MCF 10A (cell line): ENCODE data around the gene PNLIPRP3. TPM values are rescaled to one million over a fixed set of nuclear protein-coding genes. Genes with fewer than 3 reads are reported as not detected.

Experiments
- BruUV-seq: library from RNA; stranded (reverse); fragments of 400-500 nt; replicated peaks from 2 replicates; lab custom pipeline; 2021; lab: Mats Ljungman, UMichigan
- CTCF ChIA-PET: fragments of 300-600 bp; sonication (Branson Sonifier 250); formaldehyde crosslinking; extraction: SDS; loops from one replicate; lab custom pipeline; 2021; ENCODE audit warnings: antibody characterized with exemption, inconsistent platforms; lab: Yijun Ruan, JAX
- POLR2A ChIA-PET: fragments of 300-600, 350-650 bp; sonication (Branson Sonifier 250); formaldehyde crosslinking; extraction: SDS; loops from one replicate; lab custom pipeline; 2020; ENCODE audit warnings: antibody characterized with exemption, inconsistent platforms; lab: Yijun Ruan, JAX
- DNase-seq: peaks from one replicate; pipeline ENCODE4 v3.0.0-alpha.2; 2018; ENCODE audit not compliant: unreplicated experiment
- H3K27ac Mint-ChIP-seq: one replicate; pipeline ENCODE4 v1.8.0; 2022; ENCODE audit warnings: mild to moderate bottlenecking, low read depth, mixed read lengths; ENCODE audit not compliant: unreplicated experiment
- H3K27me3 Mint-ChIP-seq: one replicate; pipeline ENCODE4 v1.8.0; 2022; ENCODE audit warnings: mixed read lengths; ENCODE audit not compliant: insufficient read depth, unreplicated experiment
- H3K36me3 Mint-ChIP-seq: one replicate; pipeline ENCODE4 v1.8.0; 2022; ENCODE audit warnings: mild to moderate bottlenecking, moderate library complexity, mixed read lengths; ENCODE audit not compliant: insufficient read depth, unreplicated experiment
- H3K4me1 Mint-ChIP-seq: one replicate; pipeline ENCODE4 v1.8.0; 2022; ENCODE audit warnings: mixed read lengths; ENCODE audit not compliant: insufficient read depth, unreplicated experiment
- H3K4me3 Mint-ChIP-seq: one replicate; pipeline ENCODE4 v1.8.0; 2022; ENCODE audit warnings: mild to moderate bottlenecking, moderate library complexity, mixed read lengths; ENCODE audit not compliant: unreplicated experiment
- H3K9me3 Mint-ChIP-seq: one replicate; pipeline ENCODE4 v1.8.0; 2022; ENCODE audit warnings: mixed read lengths; ENCODE audit not compliant: unreplicated experiment
- CTCF ChIP-seq: fragments of 200-600 bp; IDR thresholded peaks from one replicate; pipeline ENCODE4 v1.8.0; 2022; ENCODE audit warnings: antibody characterized with exemption, mild to moderate bottlenecking; ENCODE audit not compliant: unreplicated experiment
- intact Hi-C: fragments of 100-400 bp; cut with micrococcal nuclease; formaldehyde crosslinking; loops from 2 replicates; pipeline ENCODE4 v1.14.1; 2022
- total RNA-seq: library from RNA; stranded (reverse); gene quantifications from 2 replicates; pipeline ENCODE4 v1.2.3, GENCODE V29; 2022

PNLIPRP3 gene
- total RNA-seq, 1 experiment from 2014 or later: 9.5 TPM

- BruUV-seq: no TSS peak
- DNase-seq: peak; percentile 58
- peak overlapping the region; percentile 54 for H3K27ac Mint-ChIP-seq
- ChIA-PET POLR2A (interaction anchor here (1.2 kb wide), 1 partner anchor 20 kb away, joined by 3 read pairs; no protein-coding TSS in a partner anchor), CTCF (interaction anchor here (0.6 to 1.0 kb wide), 4 partner anchors 10 to 387 kb away, joined by 3 to 5 read pairs (median 4); no protein-coding TSS in a partner anchor)
- no peak overlapping the region for H3K4me3 Mint-ChIP-seq
- intact Hi-C loops: loop anchor here (2.0 to 5.0 kb wide), 3 partner anchors 20 to 316 kb away; no protein-coding TSS in a partner anchor
- peak; percentile 46 for TF ChIP-seq CTCF
- H3K9me3 Mint-ChIP-seq: no peaks in the 10 kb centered on the region
- H3K36me3 Mint-ChIP-seq: peaks cover 62% of the 10 kb centered on the region
- H3K4me1 Mint-ChIP-seq: peaks cover 10% of the 10 kb centered on the region
- no peaks in the 10 kb centered on the region for H3K27me3 Mint-ChIP-seq
Observed at GRCh38 chr10:116470768-116471415, 43.2 kb downstream of the PNLIPRP3 start.

- ChIA-PET CTCF (no interaction called here), POLR2A (no interaction called here)
- H3K9me3 Mint-ChIP-seq: no peaks in the 10 kb centered on the region
- H3K27ac Mint-ChIP-seq: no peak overlapping the region
- DNase-seq: no peak
- peaks cover 10% of the 10 kb centered on the region for H3K4me1 Mint-ChIP-seq
- intact Hi-C loops: loop anchor here (5.0 kb wide), 1 partner anchor 314 kb away; no protein-coding TSS in a partner anchor
- BruUV-seq: no TSS peak
- H3K27me3 Mint-ChIP-seq: no peaks in the 10 kb centered on the region
- peaks cover 70% of the 10 kb centered on the region for H3K36me3 Mint-ChIP-seq
- H3K4me3 Mint-ChIP-seq: no peak overlapping the region
- no peak for TF ChIP-seq CTCF
Observed at GRCh38 chr10:116472891-116473290, 45.2 kb downstream of the PNLIPRP3 start.

GRCh38 chr10:116475866-116476265 is 48.2 kb downstream of the PNLIPRP3 start:
- CTCF ChIA-PET: interaction anchor here (0.9 to 1.0 kb wide), 4 partner anchors 15 to 46 kb away, joined by 3 to 6 read pairs (median 4); no protein-coding TSS in a partner anchor

More at GRCh38 chr10:116475866-116476265, 48.2 kb downstream of the PNLIPRP3 start:
- POLR2A ChIA-PET: no interaction called here
- Mint-ChIP-seq H3K4me3 (no peak overlapping the region), H3K9me3 (no peaks in the 10 kb centered on the region), H3K4me1 (peaks cover 2% of the 10 kb centered on the region), H3K27ac (no peak overlapping the region), H3K36me3 (peaks cover 55% of the 10 kb centered on the region), H3K27me3 (no peaks in the 10 kb centered on the region)
- no peak for DNase-seq
- TF ChIP-seq CTCF: no peak
- no TSS peak for BruUV-seq
- intact Hi-C loops: no loop called here
